ENCODE measurements around the gene ANKFN1.

The ANKFN1 gene

GRCh38 chr17:56514899-56515298, 361.6 kb downstream of the ANKFN1 start:
- DNase-seq = no peak
- Histone ChIP-seq H3K36me3 (replicated peaks) (no peaks in the 10 kb centered on the region), H3K27ac (no peak overlapping the region), H3K4me3 (ENCODE audit: low read depth, low read length) (no peak overlapping the region), H3K27me3 (replicated peaks) (no peaks in the 10 kb centered on the region)
- in situ Hi-C loops (cut with HindIII; ENCODE audit: low pct_ligation_motif_present, low sequenced_read_pairs) = no loop called here
- TF ChIP-seq CTCF (IDR thresholded peaks at IDR 0.05; ENCODE audit: low read depth, low read length, missing control alignments) = no peak

DNA sequence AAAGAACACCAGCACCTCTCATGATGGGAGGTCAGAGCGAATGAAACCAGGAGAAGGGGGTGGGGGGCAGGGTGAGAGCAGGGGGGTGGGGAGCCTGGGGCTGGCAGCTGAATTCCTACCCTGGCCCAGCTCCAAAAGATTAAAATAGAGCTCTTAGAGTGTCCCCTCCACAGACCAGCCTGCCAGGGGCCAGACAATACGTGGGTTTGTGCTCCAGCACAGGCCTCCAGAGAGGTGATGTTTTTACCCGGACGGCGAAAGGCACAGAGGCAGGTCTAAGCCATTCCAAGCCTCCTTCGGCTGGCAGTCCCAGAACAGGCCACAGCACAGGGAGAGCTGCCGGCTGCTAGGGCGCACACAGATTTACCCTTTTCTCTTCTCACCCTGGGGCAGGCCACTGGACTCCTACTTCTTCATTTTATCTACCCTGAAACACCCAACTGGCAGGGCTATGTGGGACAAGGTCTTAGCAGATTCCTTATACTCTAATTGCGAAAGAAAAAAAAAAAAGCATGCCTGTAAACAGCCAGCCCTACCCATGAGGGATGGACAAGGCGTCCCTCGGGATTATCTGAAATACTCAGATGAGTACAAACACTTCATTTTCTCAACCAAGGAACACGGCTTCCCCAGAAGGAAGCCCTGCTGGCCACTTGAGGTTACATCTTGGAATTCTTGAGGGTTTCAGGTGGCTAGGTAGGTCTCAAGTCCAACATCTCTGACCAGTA, 368.3 kb downstream of the ANKFN1 start:
- no peak for DNase-seq
- Histone ChIP-seq H3K27me3 (replicated peaks) (no peaks in the 10 kb centered on the region), H3K4me3 (ENCODE audit: low read depth, low read length) (no peak overlapping the region), H3K27ac (no peak overlapping the region), H3K36me3 (replicated peaks) (no peaks in the 10 kb centered on the region)
- no peak for TF ChIP-seq CTCF (IDR thresholded peaks at IDR 0.05; ENCODE audit: low read depth, low read length, missing control alignments)
- in situ Hi-C loops (cut with HindIII; ENCODE audit: low pct_ligation_motif_present, low sequenced_read_pairs) = no loop called here

GRCh38 chr17:56523042-56523441, 369.8 kb downstream of the ANKFN1 start:
- TF ChIP-seq CTCF (IDR thresholded peaks at IDR 0.05; ENCODE audit: low read depth, low read length, missing control alignments) = no peak
- H3K27ac ChIP-seq = no peak overlapping the region
- no peak for DNase-seq
- H3K36me3 ChIP-seq (replicated peaks) = no peaks in the 10 kb centered on the region
- no peak overlapping the region for H3K4me3 ChIP-seq (ENCODE audit: low read depth, low read length)
- in situ Hi-C loops (cut with HindIII; ENCODE audit: low pct_ligation_motif_present, low sequenced_read_pairs) = no loop called here
- no peaks in the 10 kb centered on the region for H3K27me3 ChIP-seq (replicated peaks)

- in situ Hi-C loops (cut with HindIII; ENCODE audit: low pct_ligation_motif_present, low sequenced_read_pairs) = no loop called here
- no peaks in the 10 kb centered on the region for H3K36me3 ChIP-seq (replicated peaks)
- no peak for DNase-seq
These were observed 375.4 kb downstream of the ANKFN1 start for GRCh38 chr17:56528696-56529095.

DNA sequence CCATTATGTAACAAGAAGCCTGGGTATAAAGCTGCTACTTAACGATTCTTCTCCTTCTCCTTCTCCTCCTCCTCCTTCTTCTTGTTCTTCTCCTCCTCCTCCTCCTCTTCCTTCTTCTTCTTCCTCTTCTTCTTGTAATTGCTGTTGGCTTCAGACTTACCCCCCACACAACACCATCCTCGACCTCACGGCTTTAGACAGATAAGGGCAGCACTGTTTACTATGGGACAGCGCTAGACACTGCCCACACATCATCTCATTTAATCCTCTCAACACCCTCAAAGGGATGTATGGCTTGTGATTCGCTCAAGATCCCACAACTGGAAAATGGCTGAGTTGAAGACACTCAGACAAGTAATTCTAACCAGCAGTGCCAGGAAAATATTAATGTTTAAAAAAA, 379.7 kb downstream of the ANKFN1 start:
- in situ Hi-C loops (cut with HindIII; ENCODE audit: low pct_ligation_motif_present, low sequenced_read_pairs) = no loop called here
- Histone ChIP-seq H3K27me3 (replicated peaks) (no peaks in the 10 kb centered on the region), H3K4me3 (ENCODE audit: low read depth, low read length) (no peak overlapping the region), H3K27ac (no peak overlapping the region), H3K36me3 (replicated peaks) (no peaks in the 10 kb centered on the region)
- no peak for TF ChIP-seq CTCF (IDR thresholded peaks at IDR 0.05; ENCODE audit: low read depth, low read length, missing control alignments)
- no peak for DNase-seq

More at GRCh38 chr17:56528696-56529095, 375.4 kb downstream of the ANKFN1 start:
- H3K27ac ChIP-seq = no peak overlapping the region
- H3K27me3 ChIP-seq (replicated peaks) = no peaks in the 10 kb centered on the region
- H3K4me3 ChIP-seq (ENCODE audit: low read depth, low read length) = no peak overlapping the region
- no peak for TF ChIP-seq CTCF (IDR thresholded peaks at IDR 0.05; ENCODE audit: low read depth, low read length, missing control alignments)

GRCh38 chr17:56536766-56537165, 383.5 kb downstream of the ANKFN1 start:
- Histone ChIP-seq H3K27ac (no peak overlapping the region), H3K4me3 (ENCODE audit: low read depth, low read length) (no peak overlapping the region), H3K36me3 (replicated peaks) (no peaks in the 10 kb centered on the region), H3K27me3 (replicated peaks) (no peaks in the 10 kb centered on the region)
- DNase-seq = no peak
- TF ChIP-seq CTCF (IDR thresholded peaks at IDR 0.05; ENCODE audit: low read depth, low read length, missing control alignments) = no peak
- in situ Hi-C loops (cut with HindIII; ENCODE audit: low pct_ligation_motif_present, low sequenced_read_pairs) = no loop called here
